RWPE1 (cell line): ENCODE data around the gene ITLN1.
"Not testable (repeated sequence)": the region's sequence is repeated elsewhere in the genome, so short reads cannot be mapped to it uniquely, and the experiment has no call there.

Experiments
- CTCF ChIA-PET: fragments of 350-600 bp; sonication (Branson Sonifier 250); formaldehyde crosslinking; extraction: SDS; loops from one replicate; lab custom pipeline; 2021; lab: Yijun Ruan, JAX
- POLR2A ChIA-PET: fragments of 400-600 bp; formaldehyde crosslinking; extraction: SDS; loops from one replicate; lab custom pipeline; 2020; ENCODE audit warnings: antibody characterized with exemption; ENCODE audit not compliant: low non-redundant PET; lab: Yijun Ruan, JAX
- DNase-seq: peaks from one replicate; pipeline ENCODE4 v3.0.0; 2012; ENCODE audit warnings: low spot score
- H3K27ac ChIP-seq: fragments of 450-650 bp; 2 replicates; pipeline ENCODE4 v1.5.1; 2017
- TF ChIP-seq, protein P1 (sequence below): fragments of 450-650 bp; conservative IDR thresholded peaks from 2 replicates; pipeline ENCODE4 v1.5.1; 2017; ENCODE audit warnings: low read depth, mild to moderate bottlenecking

Gene ITLN1

GRCh38 chr1:160911441-160911840 is 26.5 kb upstream of the ITLN1 start:
- ChIA-PET POLR2A (no interaction called here), CTCF (interaction anchor here (0.6 kb wide), 1 partner anchor 1045 kb away, joined by 3 read pairs; no protein-coding TSS in a partner anchor)
- H3K27ac ChIP-seq = no peak overlapping the region
- DNase-seq = no peak
- TF ChIP-seq, protein P1, sequence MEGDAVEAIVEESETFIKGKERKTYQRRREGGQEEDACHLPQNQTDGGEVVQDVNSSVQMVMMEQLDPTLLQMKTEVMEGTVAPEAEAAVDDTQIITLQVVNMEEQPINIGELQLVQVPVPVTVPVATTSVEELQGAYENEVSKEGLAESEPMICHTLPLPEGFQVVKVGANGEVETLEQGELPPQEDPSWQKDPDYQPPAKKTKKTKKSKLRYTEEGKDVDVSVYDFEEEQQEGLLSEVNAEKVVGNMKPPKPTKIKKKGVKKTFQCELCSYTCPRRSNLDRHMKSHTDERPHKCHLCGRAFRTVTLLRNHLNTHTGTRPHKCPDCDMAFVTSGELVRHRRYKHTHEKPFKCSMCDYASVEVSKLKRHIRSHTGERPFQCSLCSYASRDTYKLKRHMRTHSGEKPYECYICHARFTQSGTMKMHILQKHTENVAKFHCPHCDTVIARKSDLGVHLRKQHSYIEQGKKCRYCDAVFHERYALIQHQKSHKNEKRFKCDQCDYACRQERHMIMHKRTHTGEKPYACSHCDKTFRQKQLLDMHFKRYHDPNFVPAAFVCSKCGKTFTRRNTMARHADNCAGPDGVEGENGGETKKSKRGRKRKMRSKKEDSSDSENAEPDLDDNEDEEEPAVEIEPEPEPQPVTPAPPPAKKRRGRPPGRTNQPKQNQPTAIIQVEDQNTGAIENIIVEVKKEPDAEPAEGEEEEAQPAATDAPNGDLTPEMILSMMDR = no peak

DNA sequence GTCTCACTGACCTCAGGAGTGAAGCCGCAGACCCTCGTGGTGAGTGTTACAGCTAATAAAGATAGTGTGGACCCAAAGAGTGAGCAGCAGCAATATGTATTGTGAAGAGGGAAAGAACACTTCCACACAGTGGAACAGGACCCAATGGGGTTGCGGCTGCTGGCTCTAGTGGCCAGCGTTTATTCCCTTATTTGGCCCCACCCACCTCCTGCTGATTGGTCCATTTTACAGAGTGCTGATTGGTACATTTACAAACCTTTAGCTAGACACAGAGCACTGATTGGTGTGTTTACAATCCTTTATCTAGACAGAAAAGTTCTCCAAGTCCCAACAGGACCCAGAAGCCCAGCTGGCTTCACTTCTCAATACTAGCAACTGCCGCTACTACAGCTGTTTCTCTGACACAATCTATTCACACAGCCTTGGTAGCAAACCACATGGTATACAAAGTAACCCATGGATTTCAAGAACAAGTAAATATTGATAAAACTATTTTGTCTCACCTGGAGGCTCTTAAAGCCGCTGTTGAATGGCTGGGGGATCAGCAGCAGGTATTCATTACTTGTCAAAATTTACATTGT is 25.3 kb upstream of the ITLN1 start:
- DNase-seq = no peak
- TF ChIP-seq, protein P1 = no peak
- CTCF ChIA-PET = interaction anchor here (0.6 kb wide), 1 partner anchor 343 kb away, joined by 3 read pairs; no protein-coding TSS in a partner anchor
- no peak overlapping the region for H3K27ac ChIP-seq
- POLR2A ChIA-PET = no interaction called here

- ChIA-PET POLR2A (no interaction called here), CTCF (interaction anchor here (0.6 to 1.2 kb wide), 2 partner anchors 46 to 557 kb away, joined by 3 to 4 read pairs; no protein-coding TSS in a partner anchor)
- TF ChIP-seq, protein P1 = no peak
- H3K27ac ChIP-seq = no peak overlapping the region
- DNase-seq = no peak
Observed at GRCh38 chr1:160907976-160908375, 23.0 kb upstream of the ITLN1 start.

- ChIA-PET POLR2A (no interaction called here), CTCF (interaction anchor here (1.1 kb wide), 1 partner anchor 19 kb away, joined by 3 read pairs; no protein-coding TSS in a partner anchor)
- TF ChIP-seq, protein P1 = no peak
- DNase-seq = no peak
- H3K27ac ChIP-seq = no peak overlapping the region
Observed at GRCh38 chr1:160905617-160905989, 20.6 kb upstream of the ITLN1 start.

GRCh38 chr1:160904783-160905616 is 20.0 kb upstream of the ITLN1 start:
- POLR2A ChIA-PET = no interaction called here
- TF ChIP-seq, protein P1 = no peak
- H3K27ac ChIP-seq = no peak overlapping the region
- DNase-seq = no peak
- CTCF ChIA-PET = interaction anchor here (0.7 to 1.1 kb wide), 3 partner anchors 19 to 476 kb away, joined by 3 to 6 read pairs (median 6); no protein-coding TSS in a partner anchor

GRCh38 chr1:160902251-160902650 is 17.3 kb upstream of the ITLN1 start:
- POLR2A ChIA-PET, H3K27ac ChIP-seq, DNase-seq, CTCF ChIA-PET: not testable (repeated sequence)
